Measurements from ENCODE around the gene RNF207.
A peak's percentile ranks its signal among the peaks of the same experiment; 100 is the strongest.

GRCh38 chr1:6185635-6186382 is 20.1 kb upstream of the RNF207 start:
- TF ChIP-seq EP300 (conservative IDR thresholded peaks at IDR 0.05; ENCODE audit: poor library complexity, severe bottlenecking), result no peak
- TF ChIP-seq, protein P1, sequence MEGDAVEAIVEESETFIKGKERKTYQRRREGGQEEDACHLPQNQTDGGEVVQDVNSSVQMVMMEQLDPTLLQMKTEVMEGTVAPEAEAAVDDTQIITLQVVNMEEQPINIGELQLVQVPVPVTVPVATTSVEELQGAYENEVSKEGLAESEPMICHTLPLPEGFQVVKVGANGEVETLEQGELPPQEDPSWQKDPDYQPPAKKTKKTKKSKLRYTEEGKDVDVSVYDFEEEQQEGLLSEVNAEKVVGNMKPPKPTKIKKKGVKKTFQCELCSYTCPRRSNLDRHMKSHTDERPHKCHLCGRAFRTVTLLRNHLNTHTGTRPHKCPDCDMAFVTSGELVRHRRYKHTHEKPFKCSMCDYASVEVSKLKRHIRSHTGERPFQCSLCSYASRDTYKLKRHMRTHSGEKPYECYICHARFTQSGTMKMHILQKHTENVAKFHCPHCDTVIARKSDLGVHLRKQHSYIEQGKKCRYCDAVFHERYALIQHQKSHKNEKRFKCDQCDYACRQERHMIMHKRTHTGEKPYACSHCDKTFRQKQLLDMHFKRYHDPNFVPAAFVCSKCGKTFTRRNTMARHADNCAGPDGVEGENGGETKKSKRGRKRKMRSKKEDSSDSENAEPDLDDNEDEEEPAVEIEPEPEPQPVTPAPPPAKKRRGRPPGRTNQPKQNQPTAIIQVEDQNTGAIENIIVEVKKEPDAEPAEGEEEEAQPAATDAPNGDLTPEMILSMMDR (IDR thresholded peaks at IDR 0.05; ENCODE audit: poor library complexity, severe bottlenecking), result peak; percentile 80
- TF ChIP-seq POLR2AphosphoS5 (IDR thresholded peaks at IDR 0.05), result no peak
- TF ChIP-seq RAD21 (conservative IDR thresholded peaks at IDR 0.05), result peak; percentile 79
- TF ChIP-seq EZH2 (IDR thresholded peaks at IDR 0.05; ENCODE audit: borderline replicate concordance, insufficient read depth, low read length, poor library complexity, severe bottlenecking), result no peak
